ENCODE results near the gene CHDH.

- TF ChIP-seq, protein P1, sequence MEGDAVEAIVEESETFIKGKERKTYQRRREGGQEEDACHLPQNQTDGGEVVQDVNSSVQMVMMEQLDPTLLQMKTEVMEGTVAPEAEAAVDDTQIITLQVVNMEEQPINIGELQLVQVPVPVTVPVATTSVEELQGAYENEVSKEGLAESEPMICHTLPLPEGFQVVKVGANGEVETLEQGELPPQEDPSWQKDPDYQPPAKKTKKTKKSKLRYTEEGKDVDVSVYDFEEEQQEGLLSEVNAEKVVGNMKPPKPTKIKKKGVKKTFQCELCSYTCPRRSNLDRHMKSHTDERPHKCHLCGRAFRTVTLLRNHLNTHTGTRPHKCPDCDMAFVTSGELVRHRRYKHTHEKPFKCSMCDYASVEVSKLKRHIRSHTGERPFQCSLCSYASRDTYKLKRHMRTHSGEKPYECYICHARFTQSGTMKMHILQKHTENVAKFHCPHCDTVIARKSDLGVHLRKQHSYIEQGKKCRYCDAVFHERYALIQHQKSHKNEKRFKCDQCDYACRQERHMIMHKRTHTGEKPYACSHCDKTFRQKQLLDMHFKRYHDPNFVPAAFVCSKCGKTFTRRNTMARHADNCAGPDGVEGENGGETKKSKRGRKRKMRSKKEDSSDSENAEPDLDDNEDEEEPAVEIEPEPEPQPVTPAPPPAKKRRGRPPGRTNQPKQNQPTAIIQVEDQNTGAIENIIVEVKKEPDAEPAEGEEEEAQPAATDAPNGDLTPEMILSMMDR (IDR thresholded peaks at IDR 0.05): no peak
- no peak for TF ChIP-seq POLR2A (IDR thresholded peaks at IDR 0.05)
- no peak for TF ChIP-seq EP300 (IDR thresholded peaks at IDR 0.05)
Measured at GRCh38 chr3:53813876-53814275, 32.3 kb downstream of the CHDH start.
